ENCODE results near the gene DALRD3. TPM values are rescaled to one million over a fixed set of nuclear protein-coding genes. Genes with fewer than 3 reads are reported as not detected.

Gene DALRD3
- total and polyA plus RNA-seq, 2 of the 8 experiments (the other 6 are each of a cell fraction or from before 2014, with no cell fraction given), result 30.4 to 86.5 TPM

GRCh38 chr3:48990636-48991469 is 27.5 kb downstream of the DALRD3 start:
- POLR2A ChIA-PET (ENCODE audit: partially characterized antibody), result interaction anchor here (0.6 to 38.8 kb wide), 9 partner anchors 8 to 329 kb away, joined by 3 to 1518 read pairs (median 4); partner anchors contain the start of genes CELSR3, DALRD3, IMPDH2 and NDUFAF3
- TF ChIP-seq RNF2 (IDR thresholded peaks at IDR 0.05; ENCODE audit: borderline replicate concordance, low read depth, low read length, missing control alignments, poor library complexity, severe bottlenecking) (no peak), CBX5 (IDR thresholded peaks at IDR 0.05; ENCODE audit: low read depth, low read length) (no peak), BRCA1 (IDR thresholded peaks at IDR 0.05; ENCODE audit: low read depth, low read length) (no peak), KDM1A (IDR thresholded peaks at IDR 0.05; ENCODE audit: borderline replicate concordance, low read length) (no peak), ATF3 (IDR thresholded peaks at IDR 0.05; ENCODE audit: insufficient read depth, low read depth, low read length) (no peak), SIRT6 (IDR thresholded peaks at IDR 0.05; ENCODE audit: low read length) (no peak), CEBPB (IDR thresholded peaks at IDR 0.05; ENCODE audit: low read depth, low read length) (no peak), SAP30 (IDR thresholded peaks at IDR 0.05; ENCODE audit: insufficient read depth, insufficient replicate concordance, low read length) (peak; percentile 38), RXRA (IDR thresholded peaks at IDR 0.05; ENCODE audit: insufficient read depth, low read depth, low read length) (no peak)

More at GRCh38 chr3:48990636-48991469, 27.5 kb downstream of the DALRD3 start:
- H3K18ac ChIP-seq (ENCODE audit: extremely low read depth, low read length), result peak overlapping the region; percentile 93
- H4K20me1 ChIP-seq (replicated peaks in 1 of 2; ENCODE audit: control insufficient read depth in 1 of 2, insufficient read depth in 2 of 2, low read length in 2 of 2), result peaks cover 3% of the 10 kb centered on the region in 2 experiments
- no peaks in the 10 kb centered on the region; the same call in 1 of the 2 replicates for H3K79me1 ChIP-seq (ENCODE audit: low read depth, low read length)
- peak overlapping the region; percentile 87; the same call in 1 of the 2 replicates for H2BK5ac ChIP-seq (ENCODE audit: low read depth, low read length)
- CTCF ChIA-PET (ENCODE audit: partially characterized antibody), result interaction anchor here (0.8 to 19.9 kb wide), 5 partner anchors 10 to 591 kb away, joined by 3 to 467 read pairs (median 4); partner anchors contain the start of genes DALRD3, NDUFAF3 and WDR6
- H2AFZ ChIP-seq (ENCODE audit: low read length), result peak overlapping the region; percentile 36; the same call in 1 of the 2 replicates
- H4K91ac ChIP-seq (replicated peaks; ENCODE audit: insufficient read length, low read length), result peak overlapping the region; percentile 92
- H3K23me2 ChIP-seq (ENCODE audit: low read depth, low read length), result peaks cover 20% of the 10 kb centered on the region
- peak overlapping the region; percentile 85 for H4K8ac ChIP-seq (ENCODE audit: extremely low read depth, insufficient read depth, low read length)
- H3K23ac ChIP-seq (ENCODE audit: insufficient read length), result no peak overlapping the region
- H3K56ac ChIP-seq (replicated peaks; ENCODE audit: insufficient read length, low read depth, low read length), result peak overlapping the region; percentile 77
- 11% methylated on average over 31 of the region's 40 CpGs; no CpG with 5 or more reads in 1 of the 2 experiments for WGBS, 2 experiments (ENCODE audit: extremely low coverage in 1 of 2, insufficient coverage in 1 of 2, insufficient read length in 1 of 2, insufficient replicate concordance in 2 of 2, low coverage in 1 of 2, low lambda C conversion rate in 2 of 2, missing lambda C conversion rate in 1 of 2)
- DNase-seq (ENCODE audit: low read depth in 1 of 2, low spot score in 2 of 2) (peak in 1 of 2 experiments; percentile 72), FAIRE-seq (no peak)
- H3K4ac ChIP-seq (replicated peaks; ENCODE audit: insufficient read length, low read depth, low read length), result peak overlapping the region; percentile 94
- H3K9ac ChIP-seq (replicated peaks in 1 of 4; ENCODE audit: extremely low read depth in 1 of 4, low read depth in 3 of 4, low read length in 3 of 4), result peak overlapping the region; percentile 52 to 89 (median 84)
- H3K4me1 ChIP-seq (replicated peaks in 1 of 4; ENCODE audit: control insufficient read depth in 3 of 4, insufficient read depth in 4 of 4, low read length in 3 of 4), result peaks cover 7 to 17% (median 10%) of the 10 kb centered on the region in 4 experiments; a peak in 5 of 7 replicates
- peaks cover 0 to 21% of the 10 kb centered on the region in 2 experiments; a peak in 2 of 4 replicates for H3K79me2 ChIP-seq (ENCODE audit: control insufficient read depth in 1 of 2, insufficient read depth in 2 of 2, low read length in 2 of 2)
- H3K9me3 ChIP-seq (ENCODE audit: insufficient read depth in 2 of 2, low read depth in 1 of 2, low read length in 1 of 2), result no peaks in the 10 kb centered on the region
- H3K14ac ChIP-seq (ENCODE audit: insufficient read length), result no peak overlapping the region
- H2AK5ac ChIP-seq (ENCODE audit: low read depth, low read length), result no peak overlapping the region; the same call in 1 of the 2 replicates
- H3K4me3 ChIP-seq (ENCODE audit: extremely low read depth in 1 of 4, insufficient read depth in 2 of 4, low read depth in 3 of 4, low read length in 4 of 4), result peak overlapping the region; percentile 66 to 83 (median 76)
- peak overlapping the region; percentile 46; the same call in 1 of the 2 replicates for H2BK12ac ChIP-seq (ENCODE audit: low read depth, low read length)
- H2BK20ac ChIP-seq (ENCODE audit: low read length), result no peak overlapping the region
- peaks cover 0 to 3% (median under 1%) of the 10 kb centered on the region in 4 experiments; a peak in 2 of 8 replicates for H3K36me3 ChIP-seq (ENCODE audit: control insufficient read depth in 2 of 4, insufficient read depth in 4 of 4, low read length in 3 of 4)
- H3K27ac ChIP-seq (ENCODE audit: low read depth, low read length), result peak overlapping the region; percentile 87
- no peaks in the 10 kb centered on the region for H3K27me3 ChIP-seq (replicated peaks in 1 of 4; ENCODE audit: control insufficient read depth in 3 of 4, extremely low read depth in 1 of 4, insufficient read depth in 3 of 4, low read length in 3 of 4)
- H3K4me2 ChIP-seq (ENCODE audit: insufficient read depth in 1 of 2, low read depth in 2 of 2, low read length in 2 of 2), result peak overlapping the region; percentile 84 to 94
- H2BK15ac ChIP-seq (ENCODE audit: low read length), result no peak overlapping the region
- peak overlapping the region; percentile 62 for H2BK120ac ChIP-seq (replicated peaks; ENCODE audit: low read depth, low read length)
- peak overlapping the region; percentile 97 for H4K5ac ChIP-seq (ENCODE audit: insufficient read length, low read depth, low read length)
